Liver (tissue), 9 donors: ENCODE data around the gene REG3A. TPM values are rescaled to one million over a fixed set of nuclear protein-coding genes. Genes with fewer than 3 reads are reported as not detected.

Experiments
- DNase-seq: peaks from one replicate; pipeline ENCODE4 v3.0.0-alpha.2; 2017; ENCODE audit warnings: low spot score
- H3K27ac ChIP-seq, 2 donors: one replicate each; pipeline ENCODE4 v1.7.0; 2013; ENCODE audit warnings: inconsistent platforms in 2 of 2, low read length in 2 of 2, control low read depth in 1 of 2, low read depth in 1 of 2, mild to moderate bottlenecking in 1 of 2
- H3K27me3 ChIP-seq, 4 donors: one replicate each; pipeline versions ENCODE4 v1.6.1 to v1.7.0; 2013; ENCODE audit warnings: low read length in 3 of 4, inconsistent platforms in 1 of 4, mild to moderate bottlenecking in 1 of 4, moderate library complexity in 1 of 4; ENCODE audit not compliant: control insufficient read depth in 4 of 4, insufficient read depth in 4 of 4
- H3K36me3 ChIP-seq, 4 donors: one replicate each; pipeline versions ENCODE4 v1.6.1 to v1.7.0; 2013; ENCODE audit warnings: low read length in 3 of 4, mild to moderate bottlenecking in 3 of 4, low read depth in 1 of 4, moderate library complexity in 1 of 4; ENCODE audit not compliant: control insufficient read depth in 4 of 4, insufficient read depth in 3 of 4
- H3K4me1 ChIP-seq, 4 donors: one replicate each; pipeline versions ENCODE4 v1.6.1 to v1.7.0; 2013; ENCODE audit warnings: low read length in 3 of 4, mild to moderate bottlenecking in 3 of 4, moderate library complexity in 1 of 4; ENCODE audit not compliant: control insufficient read depth in 4 of 4, insufficient read depth in 4 of 4
- H3K4me3 ChIP-seq, 3 donors: one replicate each; pipeline versions ENCODE4 v1.6.1 to v1.7.0; 2013; ENCODE audit warnings: low read length in 3 of 3, control low read depth in 1 of 3, low read depth in 1 of 3, mild to moderate bottlenecking in 1 of 3
- H3K9ac ChIP-seq, 2 donors: one replicate each; pipeline ENCODE4 v1.7.0; 2013; ENCODE audit warnings: low read length in 2 of 2, mild to moderate bottlenecking in 2 of 2, moderate library complexity in 2 of 2, control low read depth in 1 of 2, low read depth in 1 of 2
- H3K9me3 ChIP-seq, 4 donors: one replicate each; pipeline versions ENCODE4 v1.6.1 to v1.7.0; 2013; ENCODE audit warnings: low read length in 3 of 4; ENCODE audit not compliant: control insufficient read depth in 4 of 4
- ATF3 ChIP-seq: IDR thresholded peaks from 2 replicates; pipeline ENCODE4 v1.6.1; 2016; ENCODE audit warnings: antibody characterized with exemption
- CTCF ChIP-seq: fragments of 150-350 bp; IDR thresholded peaks from 2 replicates; pipeline ENCODE4 v1.5.1; 2017; ENCODE audit warnings: improper control_type of control experiment, low read depth, low read length; ENCODE audit not compliant: missing input control
- EGR1 ChIP-seq, 2 donors: IDR thresholded peaks; 2 replicates each; pipeline ENCODE4 v1.6.1; 2016 to 2018; ENCODE audit warnings: antibody characterized with exemption in 2 of 2, low read depth in 2 of 2
- FOXA1 ChIP-seq: IDR thresholded peaks from 2 replicates; pipeline ENCODE4 v1.6.1; 2016; ENCODE audit warnings: antibody characterized with exemption
- GABPA ChIP-seq, 2 donors: IDR thresholded peaks in 1 of 2; conservative IDR thresholded peaks in 1 of 2; 2 replicates each; pipeline ENCODE4 v1.6.1; 2016; ENCODE audit warnings: antibody characterized with exemption in 2 of 2, mild to moderate bottlenecking in 1 of 2, moderate library complexity in 1 of 2
- HNF4A ChIP-seq, 2 donors: conservative IDR thresholded peaks; 2 replicates each; pipeline ENCODE4 v1.6.1; 2016; ENCODE audit warnings: antibody characterized with exemption in 2 of 2, mild to moderate bottlenecking in 2 of 2
- HNF4G ChIP-seq: IDR thresholded peaks from 2 replicates; pipeline ENCODE4 v1.6.1; 2016; ENCODE audit warnings: antibody characterized with exemption
- JUND ChIP-seq, 2 donors: IDR thresholded peaks; 2 replicates each; pipeline ENCODE4 v1.6.1; 2016; ENCODE audit warnings: antibody characterized with exemption in 2 of 2
- MAX ChIP-seq: IDR thresholded peaks from 2 replicates; pipeline ENCODE4 v1.6.1; 2016; ENCODE audit warnings: antibody characterized with exemption
- NR2F2 ChIP-seq: IDR thresholded peaks from 2 replicates; pipeline ENCODE4 v1.6.1; 2016; ENCODE audit warnings: antibody characterized with exemption
- RAD21 ChIP-seq, 2 donors: IDR thresholded peaks; 2 replicates each; pipeline ENCODE4 v1.6.1; 2016; ENCODE audit warnings: antibody characterized with exemption in 2 of 2, mild to moderate bottlenecking in 2 of 2
- REST ChIP-seq: IDR thresholded peaks from 2 replicates; pipeline ENCODE4 v1.6.1; 2016; ENCODE audit warnings: antibody characterized with exemption, mild to moderate bottlenecking
- RXRA ChIP-seq, 2 donors: IDR thresholded peaks; 2 replicates each; pipeline ENCODE4 v1.6.1; 2017 to 2018; ENCODE audit warnings: antibody characterized with exemption in 2 of 2, mild to moderate bottlenecking in 1 of 2
- SP1 ChIP-seq: IDR thresholded peaks from 2 replicates; pipeline ENCODE4 v1.6.1; 2018; ENCODE audit warnings: antibody characterized with exemption, mild to moderate bottlenecking
- TAF1 ChIP-seq: conservative IDR thresholded peaks from 2 replicates; pipeline ENCODE4 v1.6.1; 2016; ENCODE audit warnings: antibody characterized with exemption, mild to moderate bottlenecking
- YY1 ChIP-seq: IDR thresholded peaks from 2 replicates; pipeline ENCODE4 v1.6.1; 2016; ENCODE audit warnings: antibody characterized with exemption, mild to moderate bottlenecking
- ZBTB33 ChIP-seq: IDR thresholded peaks from 2 replicates; pipeline ENCODE4 v1.6.1; 2016; ENCODE audit warnings: antibody characterized with exemption
- WGBS: extraction: QIAGEN DNeasy Blood & Tissue Kit; methylation state at CpG from one replicate; pipeline ENCODE4 v1.1.7; 2013; 5-methylcytosine and 5-hydroxymethylcytosine counted together
- polyA plus RNA-seq, 2 donors: library from polyadenylated mRNA; stranded (reverse) in 1 of 2; unstranded in 1 of 2; fragments of 200-250 nt in 1 of 2; fragments of >200 nt in 1 of 2; fragmentation: Nextera tagmentation in 1 of 2; extraction: Ambion mirVana in 1 of 2; gene quantifications; one replicate each; pipeline versions ENCODE4 v1.2.1 to v1.2.3, GENCODE V29; 2013 to 2015
- total RNA-seq, 2 donors: library from RNA; depleted of rRNA; stranded (reverse); fragments of >200 nt; gene quantifications; one replicate each; pipeline ENCODE4 v1.2.3, GENCODE V29; 2014
- donor health status: healthy.
- donor health status: healthy.
- donor health status: healthy.
- donor health status: healthy.
- donor health status: healthy.

The REG3A gene
- total and polyA plus RNA-seq, 4 donors, result 0.15 TPM; not detected in 3

GRCh38 chr2:79129804-79130203, 29.7 kb downstream of the REG3A start:
- Histone ChIP-seq H3K9ac (no peak overlapping the region), H3K36me3 (no peaks in the 10 kb centered on the region), H3K4me3 (no peak overlapping the region), H3K9me3 (no peaks in the 10 kb centered on the region), H3K27me3 (peaks cover 0 to 4% (median 0%) of the 10 kb centered on the region in 4 donors), H3K27ac (no peak overlapping the region), H3K4me1 (no peaks in the 10 kb centered on the region)
- no peak for TF ChIP-seq HNF4G
- TF ChIP-seq GABPA (IDR thresholded peaks at IDR 0.05 in 1 of 2, conservative IDR thresholded peaks at IDR 0.05 in 1 of 2), result no peak
- no peak for TF ChIP-seq YY1
- TF ChIP-seq ATF3, result no peak
- no peak for TF ChIP-seq RAD21 (IDR thresholded peaks at IDR 0.05)
- no peak for TF ChIP-seq TAF1
- no peak for TF ChIP-seq JUND (IDR thresholded peaks at IDR 0.05)
- no peak for TF ChIP-seq FOXA1
- TF ChIP-seq RXRA (IDR thresholded peaks at IDR 0.05), result no peak
- TF ChIP-seq SP1, result no peak
- no peak for TF ChIP-seq EGR1 (IDR thresholded peaks at IDR 0.05; ENCODE audit: low read depth in 2 of 2)
- TF ChIP-seq HNF4A (conservative IDR thresholded peaks at IDR 0.05), result no peak
- TF ChIP-seq REST, result no peak
- TF ChIP-seq MAX, result no peak
- no peak for TF ChIP-seq NR2F2
- no peak for TF ChIP-seq ZBTB33
- DNase-seq, result no peak

- TF ChIP-seq TAF1 (no peak), CTCF (no peak), SP1 (no peak), RAD21 (IDR thresholded peaks at IDR 0.05) (no peak), EGR1 (IDR thresholded peaks at IDR 0.05; ENCODE audit: low read depth in 2 of 2) (no peak), FOXA1 (no peak), REST (no peak), GABPA (IDR thresholded peaks at IDR 0.05 in 1 of 2, conservative IDR thresholded peaks at IDR 0.05 in 1 of 2) (no peak), RXRA (IDR thresholded peaks at IDR 0.05) (no peak), YY1 (no peak), JUND (IDR thresholded peaks at IDR 0.05) (no peak), NR2F2 (no peak)
- no peaks in the 10 kb centered on the region for H3K36me3 ChIP-seq
- no peak overlapping the region for H3K9ac ChIP-seq
- whole genome bisulfite sequencing, result 74% methylated on average over 6 of the region's 6 CpGs
- no peak for DNase-seq
- no peaks in the 10 kb centered on the region for H3K9me3 ChIP-seq
- no peaks in the 10 kb centered on the region for H3K4me1 ChIP-seq
- no peak overlapping the region for H3K4me3 ChIP-seq
- peaks cover 0 to 7% (median 0%) of the 10 kb centered on the region in 4 donors for H3K27me3 ChIP-seq
- no peak overlapping the region for H3K27ac ChIP-seq
Measured at GRCh38 chr2:79129260-79129659, 30.3 kb downstream of the REG3A start.
